Measurements from ENCODE around the gene OGDH.
"Not testable (repeated sequence)": the region's sequence is repeated elsewhere in the genome, so short reads cannot be mapped to it uniquely, and the experiment has no call there.

The OGDH gene

GRCh38 chr7:44712012-44712411 lies 105.6 kb downstream of the OGDH start:
- no peaks in the 10 kb centered on the region for H3K9me3 Mint-ChIP-seq
- H3K27me3 Mint-ChIP-seq: peaks cover 3% of the 10 kb centered on the region
- no peak overlapping the region for H3K27ac Mint-ChIP-seq
- no peak for DNase-seq
- H3K36me3 Mint-ChIP-seq: peaks cover 15% of the 10 kb centered on the region
- CTCF ChIA-PET: no interaction called here
- peaks cover 8% of the 10 kb centered on the region for H3K4me1 Mint-ChIP-seq
- H3K4me3 Mint-ChIP-seq: no peak overlapping the region

GRCh38 chr7:44713141-44713540 lies 106.7 kb downstream of the OGDH start:
- CTCF ChIA-PET: no interaction called here
- DNase-seq: no peak
- Mint-ChIP-seq H3K27ac (no peak overlapping the region), H3K27me3 (peaks cover 3% of the 10 kb centered on the region), H3K4me3 (no peak overlapping the region), H3K4me1 (peaks cover 8% of the 10 kb centered on the region), H3K9me3 (no peaks in the 10 kb centered on the region), H3K36me3 (peaks cover 8% of the 10 kb centered on the region)

GRCh38 chr7:44713680-44714335 lies 107.4 kb downstream of the OGDH start:
- CTCF ChIA-PET: no interaction called here
- H3K9me3 Mint-ChIP-seq: no peaks in the 10 kb centered on the region
- DNase-seq: no peak
- no peak overlapping the region for H3K27ac Mint-ChIP-seq
- peaks cover 8% of the 10 kb centered on the region for H3K4me1 Mint-ChIP-seq
- peaks cover 8% of the 10 kb centered on the region for H3K36me3 Mint-ChIP-seq
- H3K4me3 Mint-ChIP-seq: no peak overlapping the region
- H3K27me3 Mint-ChIP-seq: peaks cover 3% of the 10 kb centered on the region

GRCh38 chr7:44716205-44716604 lies 109.8 kb downstream of the OGDH start:
- CTCF ChIA-PET: no interaction called here

GRCh38 chr7:44720301-44720700 lies 113.9 kb downstream of the OGDH start:
- H3K4me3 Mint-ChIP-seq: no peak overlapping the region
- peaks cover 2% of the 10 kb centered on the region for H3K9me3 Mint-ChIP-seq
- DNase-seq: no peak
- no peak overlapping the region for H3K27ac Mint-ChIP-seq
- H3K4me1 Mint-ChIP-seq: no peaks in the 10 kb centered on the region
- peaks cover 2% of the 10 kb centered on the region for H3K36me3 Mint-ChIP-seq
- CTCF ChIA-PET: no interaction called here
- no peaks in the 10 kb centered on the region for H3K27me3 Mint-ChIP-seq

More at GRCh38 chr7:44716205-44716604, 109.8 kb downstream of the OGDH start:
- DNase-seq: no peak
- no peaks in the 10 kb centered on the region for H3K36me3 Mint-ChIP-seq
- H3K27ac Mint-ChIP-seq: no peak overlapping the region
- peaks cover 8% of the 10 kb centered on the region for H3K4me1 Mint-ChIP-seq
- no peak overlapping the region for H3K4me3 Mint-ChIP-seq
- peaks cover 2% of the 10 kb centered on the region for H3K9me3 Mint-ChIP-seq
- H3K27me3 Mint-ChIP-seq: peaks cover 3% of the 10 kb centered on the region

- H3K27ac Mint-ChIP-seq: no peak overlapping the region
- peaks cover 2% of the 10 kb centered on the region for H3K36me3 Mint-ChIP-seq
- no peak for DNase-seq
- peaks cover 2% of the 10 kb centered on the region for H3K9me3 Mint-ChIP-seq
- H3K4me3 Mint-ChIP-seq: no peak overlapping the region
- H3K4me1 Mint-ChIP-seq: no peaks in the 10 kb centered on the region
- CTCF ChIA-PET: no interaction called here
- peaks cover 9% of the 10 kb centered on the region for H3K27me3 Mint-ChIP-seq
Measured at GRCh38 chr7:44724276-44724675, 117.8 kb downstream of the OGDH start.

GRCh38 chr7:44726250-44726649 lies 119.8 kb downstream of the OGDH start:
- H3K4me3 Mint-ChIP-seq, H3K4me1 Mint-ChIP-seq, H3K36me3 Mint-ChIP-seq, H3K27ac Mint-ChIP-seq, DNase-seq, CTCF ChIA-PET, H3K9me3 Mint-ChIP-seq: not testable (repeated sequence)
- peaks cover 21% of the 10 kb centered on the region for H3K27me3 Mint-ChIP-seq

GRCh38 chr7:44727158-44727936 lies 120.9 kb downstream of the OGDH start:
- Mint-ChIP-seq H3K36me3 (no peaks in the 10 kb centered on the region), H3K4me1 (no peaks in the 10 kb centered on the region), H3K9me3 (no peaks in the 10 kb centered on the region), H3K27ac (no peak overlapping the region), H3K4me3 (no peak overlapping the region), H3K27me3 (peaks cover 31% of the 10 kb centered on the region)
- no peak for DNase-seq
- CTCF ChIA-PET: no interaction called here

- Mint-ChIP-seq H3K36me3 (no peaks in the 10 kb centered on the region), H3K4me1 (no peaks in the 10 kb centered on the region)
Measured at GRCh38 chr7:44727937-44728262, 121.5 kb downstream of the OGDH start.

GRCh38 chr7:44729949-44730590 lies 123.6 kb downstream of the OGDH start:
- no peaks in the 10 kb centered on the region for H3K36me3 Mint-ChIP-seq
- peaks cover 31% of the 10 kb centered on the region for H3K27me3 Mint-ChIP-seq
- peaks cover 3% of the 10 kb centered on the region for H3K4me1 Mint-ChIP-seq
- no peaks in the 10 kb centered on the region for H3K9me3 Mint-ChIP-seq
- no peak overlapping the region for H3K27ac Mint-ChIP-seq
- CTCF ChIA-PET: no interaction called here
- DNase-seq: no peak
- H3K4me3 Mint-ChIP-seq: no peak overlapping the region

More at GRCh38 chr7:44727937-44728262, 121.5 kb downstream of the OGDH start:
- Mint-ChIP-seq H3K27ac (no peak overlapping the region), H3K27me3 (peaks cover 31% of the 10 kb centered on the region), H3K9me3 (no peaks in the 10 kb centered on the region), H3K4me3 (no peak overlapping the region)
- DNase-seq: no peak
- CTCF ChIA-PET: no interaction called here

GRCh38 chr7:44732971-44733370 lies 126.5 kb downstream of the OGDH start:
- CTCF ChIA-PET, H3K36me3 Mint-ChIP-seq, H3K9me3 Mint-ChIP-seq, H3K27ac Mint-ChIP-seq, H3K4me3 Mint-ChIP-seq, DNase-seq: not testable (repeated sequence)
- Mint-ChIP-seq H3K4me1 (peaks cover 11% of the 10 kb centered on the region), H3K27me3 (peaks cover 25% of the 10 kb centered on the region)

GRCh38 chr7:44733708-44734481 lies 127.5 kb downstream of the OGDH start:
- peaks cover 11% of the 10 kb centered on the region for H3K4me1 Mint-ChIP-seq
- no peaks in the 10 kb centered on the region for H3K36me3 Mint-ChIP-seq
- H3K27me3 Mint-ChIP-seq: peaks cover 22% of the 10 kb centered on the region
- H3K9me3 Mint-ChIP-seq: no peaks in the 10 kb centered on the region
- H3K27ac Mint-ChIP-seq: no peak overlapping the region
- no peak for DNase-seq
- CTCF ChIA-PET: no interaction called here
- H3K4me3 Mint-ChIP-seq: no peak overlapping the region

GRCh38 chr7:44735403-44736165 lies 129.2 kb downstream of the OGDH start:
- Mint-ChIP-seq H3K4me1 (peaks cover 11% of the 10 kb centered on the region), H3K4me3 (no peak overlapping the region), H3K27me3 (peaks cover 11% of the 10 kb centered on the region), H3K9me3 (no peaks in the 10 kb centered on the region), H3K36me3 (no peaks in the 10 kb centered on the region), H3K27ac (no peak overlapping the region)
- CTCF ChIA-PET: no interaction called here
- DNase-seq: peak; percentile 39

- Mint-ChIP-seq H3K27ac (peak overlapping the region; percentile 68), H3K36me3 (no peaks in the 10 kb centered on the region)
Measured at GRCh38 chr7:44736896-44737295, 130.5 kb downstream of the OGDH start.

More at GRCh38 chr7:44736896-44737295, 130.5 kb downstream of the OGDH start:
- no peak for DNase-seq
- Mint-ChIP-seq H3K4me1 (peaks cover 11% of the 10 kb centered on the region), H3K9me3 (no peaks in the 10 kb centered on the region), H3K4me3 (no peak overlapping the region), H3K27me3 (peaks cover 4% of the 10 kb centered on the region)
- CTCF ChIA-PET: interaction anchor here (1.2 kb wide), 1 partner anchor 14 kb away, joined by 3 read pairs; no protein-coding TSS in a partner anchor

Measured in activated naive CD4-positive, alpha-beta T cell treated with anti-CD3 and anti-CD28 coated beads, Interleukin-2, amount 10 ng/mL, durations not matched to agents 7 days and 5 days (primary cell).